ENCODE results near the gene CCT8. TPM values are rescaled to one million over a fixed set of nuclear protein-coding genes. Genes with fewer than 3 reads are reported as not detected.

The CCT8 gene, protein sequence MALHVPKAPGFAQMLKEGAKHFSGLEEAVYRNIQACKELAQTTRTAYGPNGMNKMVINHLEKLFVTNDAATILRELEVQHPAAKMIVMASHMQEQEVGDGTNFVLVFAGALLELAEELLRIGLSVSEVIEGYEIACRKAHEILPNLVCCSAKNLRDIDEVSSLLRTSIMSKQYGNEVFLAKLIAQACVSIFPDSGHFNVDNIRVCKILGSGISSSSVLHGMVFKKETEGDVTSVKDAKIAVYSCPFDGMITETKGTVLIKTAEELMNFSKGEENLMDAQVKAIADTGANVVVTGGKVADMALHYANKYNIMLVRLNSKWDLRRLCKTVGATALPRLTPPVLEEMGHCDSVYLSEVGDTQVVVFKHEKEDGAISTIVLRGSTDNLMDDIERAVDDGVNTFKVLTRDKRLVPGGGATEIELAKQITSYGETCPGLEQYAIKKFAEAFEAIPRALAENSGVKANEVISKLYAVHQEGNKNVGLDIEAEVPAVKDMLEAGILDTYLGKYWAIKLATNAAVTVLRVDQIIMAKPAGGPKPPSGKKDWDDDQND
- polyA plus RNA-seq (ENCODE audit: insufficient read length in 12 of 12), result 100 to 1,000 TPM in 11 of 12 donors, not detected in 1; 125 to 198 (median 177) TPM
- long read RNA-seq, donor 1, transcript CCT8-210 (5 exons, 1,326 nt), result minor isoform, 6 of 198 reads
- long read RNA-seq, donor 1, transcript CCT8-201 (15 exons, 2,005 nt), result major isoform, 42 of 198 reads
- long read RNA-seq, donor 1, partial matches to known transcripts, result 150 of 198 reads
- long read RNA-seq, donor 1, other reads (novel, unspliced or antisense), result 0 of 198 reads
- long read RNA-seq, donor 2, transcript CCT8-201 (15 exons, 2,005 nt), result major isoform, 56 of 125 reads
- long read RNA-seq, donor 2, partial matches to known transcripts, result 61 of 125 reads
- long read RNA-seq, donor 2, other reads (novel, unspliced or antisense), result 6 of 125 reads
- long read RNA-seq, donor 3, transcript CCT8-201 (15 exons, 2,005 nt), result major isoform, 34 of 70 reads
- long read RNA-seq, donor 3, partial matches to known transcripts, result 34 of 70 reads
- long read RNA-seq, donor 3, other reads (novel, unspliced or antisense), result 0 of 70 reads
- long read RNA-seq, donor 4, transcript CCT8-201 (15 exons, 2,005 nt), result major isoform, 25 of 52 reads
- long read RNA-seq, donor 4, partial matches to known transcripts, result 27 of 52 reads
- long read RNA-seq, donor 4, other reads (novel, unspliced or antisense), result 0 of 52 reads
- long read RNA-seq, donor 5, transcript CCT8-201 (15 exons, 2,005 nt), result major isoform, 62 of 385 reads
- long read RNA-seq, donor 5, partial matches to known transcripts, result 284 of 385 reads
- long read RNA-seq, donor 5, other reads (novel, unspliced or antisense), result 37 of 385 reads
- long read RNA-seq, donor 6, transcript CCT8-201 (15 exons, 2,005 nt), result major isoform, 26 of 60 reads
- long read RNA-seq, donor 6, partial matches to known transcripts, result 33 of 60 reads
- long read RNA-seq, donor 6, other reads (novel, unspliced or antisense), result 0 of 60 reads
- long read RNA-seq, donor 7, transcript CCT8-201 (15 exons, 2,005 nt), result major isoform, 21 of 57 reads
- long read RNA-seq, donor 7, partial matches to known transcripts, result 35 of 57 reads
- long read RNA-seq, donor 7, other reads (novel, unspliced or antisense), result 0 of 57 reads
- long read RNA-seq, donor 8, transcript CCT8-201 (15 exons, 2,005 nt), result major isoform, 64 of 130 reads
- long read RNA-seq, donor 8, partial matches to known transcripts, result 55 of 130 reads
- long read RNA-seq, donor 8, other reads (novel, unspliced or antisense), result 8 of 130 reads
- long read RNA-seq, donor 9, transcript CCT8-201 (15 exons, 2,005 nt), result major isoform, 31 of 161 reads
- long read RNA-seq, donor 9, partial matches to known transcripts, result 129 of 161 reads
- long read RNA-seq, donor 9, other reads (novel, unspliced or antisense), result 0 of 161 reads
- long read RNA-seq, donor 10, transcript CCT8-201 (15 exons, 2,005 nt), result major isoform, 47 of 82 reads
- long read RNA-seq, donor 10, partial matches to known transcripts, result 33 of 82 reads
- long read RNA-seq, donor 10, other reads (novel, unspliced or antisense), result 0 of 82 reads
- long read RNA-seq, donor 11, transcript CCT8-201 (15 exons, 2,005 nt), result major isoform, 71 of 170 reads
- long read RNA-seq, donor 11, partial matches to known transcripts, result 89 of 170 reads
- long read RNA-seq, donor 11, other reads (novel, unspliced or antisense), result 6 of 170 reads

DNA sequence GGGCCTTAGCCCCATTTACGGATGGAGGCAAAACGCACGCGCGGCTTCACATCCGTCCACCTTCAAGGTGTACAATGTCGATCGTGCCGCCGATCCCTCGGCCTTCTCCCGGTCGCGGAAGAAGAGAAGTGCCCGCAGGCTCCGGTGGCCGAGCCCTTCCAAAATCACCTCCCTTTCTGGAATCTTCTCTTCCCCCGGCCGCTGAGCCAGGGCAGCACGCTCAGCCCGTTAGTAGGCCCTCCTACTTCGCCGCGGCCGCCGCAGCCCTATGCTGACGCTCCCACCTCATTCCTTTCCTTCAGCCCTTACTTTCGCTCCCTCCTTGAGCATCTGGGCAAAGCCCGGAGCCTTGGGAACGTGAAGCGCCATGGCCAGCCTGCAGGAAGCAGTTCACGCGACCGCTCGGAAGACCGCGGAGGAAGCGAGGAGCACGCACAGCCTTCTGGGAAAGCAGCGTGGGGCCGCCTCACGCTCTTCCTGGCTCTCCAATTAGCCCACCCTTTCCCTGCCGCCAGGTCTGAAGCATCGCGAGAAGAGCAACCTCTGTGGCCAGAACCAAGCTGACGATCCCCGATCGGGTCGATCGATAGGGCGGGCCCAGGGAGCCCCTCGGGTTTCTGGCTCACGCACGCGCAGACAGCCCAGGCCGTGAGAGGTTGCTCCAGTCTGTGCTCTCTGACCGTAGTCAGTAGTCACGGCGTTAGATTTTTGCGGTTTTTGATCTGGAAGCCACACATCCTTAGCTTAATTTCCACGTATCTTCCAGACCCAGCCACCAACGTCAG lies at the start of gene CCT8:
Gene CCT8, minus strand, starts transcription at position 427 of the 785 bp plus-strand sequence. Its CDS starts 58 bp downstream, at position 369.
- peak; percentile 100 for DNase-seq

DNA sequence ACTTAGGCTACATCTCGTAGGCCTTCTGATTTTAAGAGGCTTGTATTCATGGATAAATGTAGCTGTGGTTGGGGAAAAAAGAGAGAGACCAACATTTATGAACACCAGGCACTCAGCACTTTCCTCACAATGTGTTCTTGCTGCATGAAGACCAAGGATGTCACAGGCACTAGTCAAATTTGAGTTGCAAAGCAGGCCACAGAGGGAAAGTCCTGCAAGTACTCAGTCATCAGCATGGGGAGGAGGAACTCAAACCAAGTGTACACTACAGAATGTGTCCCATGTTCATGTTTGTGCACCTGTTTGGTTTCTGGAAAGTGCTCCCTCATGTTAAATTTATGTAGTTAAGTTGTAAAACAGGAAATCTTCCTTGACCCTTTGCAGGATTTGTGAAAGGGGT lies 48.3 kb upstream of the CCT8 start:
- no peak for DNase-seq

DNA sequence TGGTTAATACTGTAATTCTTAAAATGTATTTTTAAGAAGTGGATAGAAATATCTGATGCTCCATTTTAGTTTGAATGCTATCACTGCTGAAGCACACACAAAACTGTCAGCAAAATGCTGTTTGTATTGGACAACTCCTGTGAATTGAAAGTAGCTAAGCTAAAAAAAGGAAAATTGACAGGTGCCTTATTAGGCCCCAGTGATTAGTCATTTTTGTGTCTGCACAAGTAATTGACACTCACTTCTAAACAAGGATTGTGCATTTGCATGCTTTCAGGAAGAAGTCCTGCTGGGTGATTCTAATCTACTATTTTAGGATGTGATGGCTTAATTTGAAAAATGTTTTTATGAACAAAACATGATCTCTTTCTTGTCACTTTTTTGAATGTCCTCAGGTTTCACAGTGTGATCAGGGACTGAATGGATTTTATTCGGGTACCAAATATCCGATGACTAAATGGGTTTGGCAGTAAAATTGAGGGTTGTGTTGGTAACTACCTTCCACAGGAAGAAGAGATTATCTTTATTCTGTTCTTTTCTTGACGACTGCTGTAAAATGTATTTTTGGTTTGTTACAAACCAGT lies 44.0 kb upstream of the CCT8 start:
- DNase-seq, result no peak

DNA sequence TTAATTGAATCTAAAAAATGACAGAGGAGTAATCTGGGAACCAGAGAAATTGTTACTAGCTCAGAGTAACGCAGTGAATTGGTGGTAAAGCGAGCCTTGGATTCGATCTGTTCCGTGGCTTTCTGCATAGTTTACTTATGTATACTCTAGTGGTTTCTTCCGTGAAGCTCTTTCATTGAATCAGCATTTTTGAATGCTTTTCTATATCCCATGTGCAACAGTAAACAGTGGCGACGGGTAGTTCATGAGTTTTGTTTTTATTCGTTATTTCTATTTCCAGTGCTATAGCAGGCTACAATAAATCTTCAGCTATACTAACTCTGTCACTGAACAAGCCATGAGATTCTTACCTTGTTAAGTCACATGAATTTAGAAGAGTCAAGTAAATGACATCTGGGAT lies 42.5 kb upstream of the CCT8 start:
- DNase-seq, result no peak

DNA sequence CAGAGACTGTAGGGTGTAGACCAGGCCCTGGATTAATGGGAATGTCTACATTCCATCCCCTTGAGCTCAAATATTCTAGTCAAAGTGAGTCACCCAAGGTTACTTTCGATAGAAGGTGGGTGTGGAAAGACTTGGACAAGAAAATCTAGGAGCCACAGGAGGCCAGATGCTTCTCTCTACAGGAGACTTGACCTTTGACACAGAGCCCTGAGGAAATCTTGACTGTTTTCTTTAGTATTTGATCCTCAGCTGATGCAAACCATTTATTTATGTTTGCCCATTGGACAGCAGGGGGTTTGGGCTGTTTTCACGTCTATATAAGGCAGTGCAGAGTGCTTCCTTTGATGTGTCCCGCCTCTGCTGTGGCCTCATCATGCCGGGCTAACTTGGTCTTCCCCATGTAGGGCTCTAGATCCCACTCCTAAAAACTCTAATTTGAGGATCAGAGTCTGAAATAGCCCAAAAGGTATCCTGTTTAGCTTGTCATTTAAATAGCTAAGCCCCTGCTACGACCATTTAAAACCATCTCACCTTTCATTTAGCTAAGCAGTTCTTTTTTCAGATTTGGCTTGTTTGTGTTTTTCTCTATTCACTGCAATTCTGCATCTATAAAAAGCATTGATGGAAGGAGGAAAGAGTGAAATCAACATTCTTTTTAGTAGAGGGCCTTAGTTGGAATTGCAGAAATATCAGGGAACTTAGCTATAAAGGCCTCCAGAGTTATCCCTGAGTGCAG lies 41.5 kb upstream of the CCT8 start:
- no peak for DNase-seq

DNA sequence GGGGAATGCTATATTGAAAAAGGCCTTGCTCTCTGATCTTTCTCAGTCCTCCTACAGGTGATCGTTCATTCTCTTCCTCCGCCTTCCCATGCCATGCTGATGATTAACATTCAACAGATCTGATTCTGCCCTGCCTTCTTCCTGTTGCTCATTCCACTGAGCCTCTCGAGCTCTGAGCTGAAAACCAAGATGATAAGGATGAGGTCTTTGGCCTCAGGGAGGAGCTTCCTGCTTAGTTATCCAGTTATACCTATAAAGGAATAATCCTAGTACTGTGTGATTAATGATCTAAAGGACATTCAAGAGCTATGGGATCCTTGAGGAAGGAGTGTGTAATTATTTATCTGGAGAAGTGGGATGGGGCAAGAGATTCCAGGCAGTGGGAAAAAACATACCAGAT lies 31.8 kb upstream of the CCT8 start:
- DNase-seq, result no peak

DNA sequence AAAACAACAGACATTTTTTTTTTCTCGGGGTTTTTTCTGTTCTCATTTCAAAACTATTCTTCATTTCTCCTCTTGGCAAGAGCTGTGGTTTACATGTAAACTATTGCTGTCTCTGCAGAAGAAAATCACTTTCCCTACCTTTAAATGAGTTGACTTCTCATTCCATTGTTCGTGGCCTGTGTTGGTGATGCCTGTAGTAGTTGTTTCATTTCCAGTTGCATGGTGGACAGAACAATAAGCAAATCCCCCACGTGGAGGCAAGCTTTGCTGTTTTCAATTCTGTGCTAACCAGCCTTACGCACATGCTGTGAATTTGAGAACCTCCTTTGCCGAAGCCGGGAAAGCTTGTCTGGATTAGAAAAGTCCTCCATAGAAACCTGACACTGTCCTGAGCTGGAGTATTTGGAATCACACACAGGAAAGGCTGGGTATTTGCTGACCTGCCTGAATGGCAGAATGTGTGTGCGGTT lies 30.8 kb upstream of the CCT8 start:
- peak; percentile 15 for DNase-seq

DNA sequence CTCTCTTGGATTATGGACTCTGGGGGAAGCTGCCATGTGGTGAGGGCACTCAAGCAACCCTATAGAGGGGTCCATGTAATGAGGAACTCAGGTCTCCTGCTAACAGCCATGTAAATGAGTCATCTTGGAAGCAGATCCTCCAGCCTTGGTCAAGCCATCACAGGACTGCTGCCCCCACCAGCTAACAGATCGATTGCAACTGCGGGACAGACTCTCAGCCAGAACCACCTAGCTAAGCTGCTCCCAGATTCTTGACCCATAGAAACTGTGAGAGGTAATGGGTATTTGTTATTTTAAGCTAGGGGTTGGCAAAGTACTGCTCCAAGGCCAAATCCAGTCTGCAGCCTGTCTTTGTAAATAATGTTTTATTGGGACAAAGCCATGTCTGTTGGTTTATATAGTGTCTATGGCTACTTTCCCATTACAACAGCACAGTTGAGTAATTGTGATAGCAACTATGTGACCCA lies 29.4 kb upstream of the CCT8 start:
- DNase-seq, result no peak

DNA sequence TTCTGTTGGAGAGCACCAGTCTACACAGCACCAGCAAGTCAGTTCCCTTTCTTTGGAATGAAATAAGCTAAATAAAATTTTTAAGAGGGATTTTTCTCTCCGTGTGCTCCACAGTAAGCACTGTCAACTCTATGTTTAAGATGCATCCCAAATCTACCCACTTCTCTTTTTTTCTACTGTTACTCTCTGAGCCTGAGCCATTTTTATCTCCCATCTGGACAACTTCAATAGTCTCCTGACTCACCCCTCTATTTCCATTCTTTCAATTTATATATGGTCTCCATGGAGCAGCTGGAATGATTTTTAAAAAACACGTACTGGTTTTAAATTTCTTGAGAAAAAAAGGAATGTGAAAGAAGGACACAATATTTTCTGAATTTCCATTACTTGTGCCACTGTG lies 24.7 kb upstream of the CCT8 start:
- DNase-seq, result no peak

DNA sequence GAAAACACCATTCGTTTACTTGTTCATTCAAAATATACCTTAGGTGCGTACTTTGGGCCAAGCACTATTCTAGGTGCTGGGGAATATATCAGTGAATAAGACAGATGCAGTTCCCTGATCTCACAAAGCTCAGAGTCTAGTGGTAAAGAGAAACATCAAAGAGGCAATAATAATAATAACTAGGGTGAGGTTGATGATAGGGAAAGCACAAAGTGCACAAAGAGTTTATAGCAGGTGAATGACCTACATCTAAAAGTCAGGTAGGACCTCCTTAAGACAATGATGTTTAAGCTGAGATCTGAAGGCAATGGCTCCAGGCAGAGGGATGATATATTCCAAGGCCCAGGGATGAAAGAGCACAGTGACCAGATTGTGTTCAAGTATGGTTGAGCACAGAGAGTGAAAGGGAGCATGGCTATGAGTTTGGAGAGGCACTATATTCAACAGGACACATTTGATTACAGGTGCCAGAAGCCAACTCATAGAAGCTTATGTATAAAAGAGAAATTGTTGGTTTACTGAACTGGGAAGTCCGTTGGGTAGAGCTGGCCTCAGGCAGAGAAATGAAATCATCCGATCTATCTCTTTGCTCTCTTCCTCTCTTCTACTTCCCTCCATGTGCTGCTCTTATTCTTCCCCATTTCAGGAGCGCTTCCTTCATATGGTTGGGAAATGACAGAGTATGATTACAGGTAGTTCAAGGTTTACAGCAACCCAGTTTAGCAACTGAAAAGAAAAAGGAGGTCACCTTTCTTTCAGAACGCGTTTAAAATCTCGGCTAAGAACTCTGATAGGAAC lies 23.0 kb upstream of the CCT8 start:
- no peak for DNase-seq

DNA sequence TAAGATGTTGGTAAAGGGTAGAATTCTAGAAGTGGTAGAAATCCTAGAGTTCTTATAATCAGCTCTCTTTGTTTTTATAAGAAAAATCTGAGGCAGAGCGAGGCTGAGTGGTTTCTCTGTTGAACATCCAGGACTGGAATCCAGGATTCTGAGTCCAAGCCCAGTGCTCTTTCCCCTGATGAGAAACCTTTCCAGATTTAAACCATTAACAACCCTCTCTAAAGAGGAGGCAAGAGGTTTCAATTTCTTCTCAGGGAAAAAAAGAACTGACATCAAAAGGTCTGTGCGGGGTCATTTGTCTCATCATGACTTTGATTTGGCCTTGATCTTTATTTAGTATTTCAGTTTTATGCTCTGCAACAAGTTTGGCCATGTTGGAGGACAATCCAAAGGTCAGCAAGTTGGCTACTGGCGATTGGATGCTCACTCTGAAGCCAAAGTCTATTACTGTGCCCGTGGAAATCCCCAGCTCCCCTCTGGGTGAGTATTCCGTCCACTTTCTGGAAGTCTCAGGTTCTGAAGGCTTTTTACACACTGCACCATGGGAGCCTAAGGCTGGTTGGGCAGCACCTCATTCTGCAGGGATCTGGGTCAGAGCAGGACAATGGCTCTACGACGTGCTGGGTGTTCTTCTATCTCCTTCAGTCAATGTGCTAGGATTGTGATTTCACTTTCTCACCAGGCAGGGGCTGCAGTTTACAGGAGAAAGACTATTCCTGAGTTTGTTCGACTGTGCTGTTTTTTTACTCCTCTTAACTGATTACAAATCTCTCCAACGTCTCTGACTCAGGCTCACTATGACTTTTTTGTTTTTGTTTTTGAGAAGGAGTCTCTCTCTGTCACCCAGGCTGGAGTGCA lies 18.9 kb upstream of the CCT8 start:
- no peak for DNase-seq

DNA sequence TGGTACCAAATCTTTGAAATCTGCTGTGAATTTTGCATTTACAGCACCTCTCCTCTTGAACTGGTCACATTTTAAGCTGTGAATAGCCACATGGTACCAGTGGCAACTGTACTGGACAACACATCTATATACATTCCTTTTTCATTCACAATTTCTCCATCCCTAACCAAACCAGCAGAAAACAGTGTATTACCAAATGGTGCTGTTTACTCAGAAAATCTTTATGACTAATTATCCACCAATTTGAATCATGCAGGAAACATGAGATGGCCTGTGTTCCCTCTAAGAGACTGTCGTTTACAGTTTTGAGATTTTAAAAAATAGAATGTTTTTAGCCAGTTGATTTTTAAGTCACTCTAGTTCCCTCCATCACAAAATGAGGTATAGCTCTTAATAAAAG lies 17.6 kb upstream of the CCT8 start:
- no peak for DNase-seq

DNA sequence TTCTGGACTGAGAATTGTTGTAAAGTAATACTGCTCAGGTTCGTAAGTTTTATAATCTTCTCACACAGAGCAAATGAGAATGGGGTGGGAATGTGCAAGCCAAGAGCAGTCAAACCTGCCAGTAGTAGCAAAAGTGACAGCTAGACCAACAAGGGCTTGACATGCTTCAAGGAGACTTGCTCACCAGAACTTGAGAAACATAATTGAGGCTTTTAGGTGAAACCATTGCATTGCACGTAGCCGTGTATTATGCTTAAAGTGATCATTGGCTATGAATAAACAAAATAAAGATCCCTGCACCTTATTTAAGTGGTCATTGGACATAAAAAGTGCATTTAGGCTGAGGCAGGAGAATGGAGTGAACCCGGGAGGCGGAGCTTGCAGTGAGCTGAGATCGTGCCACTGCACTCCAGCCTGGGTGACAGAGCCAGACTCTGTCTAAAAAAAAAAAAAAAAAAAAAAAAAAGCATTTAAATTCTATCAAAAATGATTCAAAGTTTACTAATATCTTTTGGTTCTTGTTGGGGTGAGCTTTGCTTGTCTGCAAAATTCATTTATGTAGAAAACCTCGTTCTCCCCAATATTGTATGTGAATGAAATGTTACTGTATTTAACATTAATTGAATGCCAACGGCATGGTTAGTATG lies 11.8 kb upstream of the CCT8 start:
- no peak for DNase-seq

DNA sequence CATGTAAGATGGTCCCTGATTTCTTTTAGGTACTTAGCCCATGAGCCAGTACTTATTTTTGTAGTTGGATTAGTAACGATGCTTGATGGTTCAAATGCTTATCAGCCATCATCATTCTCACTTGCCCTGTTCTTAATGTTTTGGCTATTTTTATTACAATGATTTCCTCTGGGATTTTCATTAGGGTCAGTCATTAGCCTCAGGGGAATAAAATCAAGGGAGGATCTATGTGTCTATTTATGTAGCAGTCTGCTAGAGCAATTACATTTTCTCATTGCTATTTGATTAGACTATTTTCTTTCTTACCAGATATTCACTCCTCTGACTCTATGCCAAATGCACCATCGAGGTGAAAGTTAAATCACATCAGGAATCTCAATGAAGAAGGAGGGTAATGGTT lies 10.9 kb upstream of the CCT8 start:
- no peak for DNase-seq

DNA sequence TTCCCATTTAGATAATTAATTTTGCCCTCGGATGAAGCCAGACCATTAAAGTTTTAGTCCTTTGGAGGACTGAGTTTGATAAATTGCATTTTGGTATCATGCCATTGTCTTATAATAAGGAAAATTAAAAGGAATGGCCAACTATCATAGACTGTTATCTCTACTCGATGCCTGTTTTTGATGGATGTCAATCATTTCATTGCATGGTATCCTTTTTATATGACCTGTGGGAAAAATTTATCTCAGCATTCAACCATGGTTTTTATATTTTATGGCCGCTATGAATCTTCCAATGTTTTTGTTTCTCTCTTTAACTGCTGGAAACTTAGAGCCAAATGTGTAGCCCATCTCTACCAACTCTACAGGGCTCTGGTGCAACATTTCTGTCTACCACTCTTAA lies 9.9 kb upstream of the CCT8 start:
- DNase-seq, result no peak
